Epithelial cell of alveolus of lung (primary cell): Measurements from ENCODE around the gene RETSAT. TPM values are rescaled to one million over a fixed set of nuclear protein-coding genes. Genes with fewer than 3 reads are reported as not detected.

Source experiments
- total RNA-seq: library from RNA; depleted of rRNA; stranded (reverse); fragments of >200 nt; gene quantifications from 2 replicates; pipeline ENCODE4 v1.2.1, GENCODE V29; 2015

Gene RETSAT
- 29.2 and 35.4 TPM in 2 replicates for total RNA-seq

DNA sequence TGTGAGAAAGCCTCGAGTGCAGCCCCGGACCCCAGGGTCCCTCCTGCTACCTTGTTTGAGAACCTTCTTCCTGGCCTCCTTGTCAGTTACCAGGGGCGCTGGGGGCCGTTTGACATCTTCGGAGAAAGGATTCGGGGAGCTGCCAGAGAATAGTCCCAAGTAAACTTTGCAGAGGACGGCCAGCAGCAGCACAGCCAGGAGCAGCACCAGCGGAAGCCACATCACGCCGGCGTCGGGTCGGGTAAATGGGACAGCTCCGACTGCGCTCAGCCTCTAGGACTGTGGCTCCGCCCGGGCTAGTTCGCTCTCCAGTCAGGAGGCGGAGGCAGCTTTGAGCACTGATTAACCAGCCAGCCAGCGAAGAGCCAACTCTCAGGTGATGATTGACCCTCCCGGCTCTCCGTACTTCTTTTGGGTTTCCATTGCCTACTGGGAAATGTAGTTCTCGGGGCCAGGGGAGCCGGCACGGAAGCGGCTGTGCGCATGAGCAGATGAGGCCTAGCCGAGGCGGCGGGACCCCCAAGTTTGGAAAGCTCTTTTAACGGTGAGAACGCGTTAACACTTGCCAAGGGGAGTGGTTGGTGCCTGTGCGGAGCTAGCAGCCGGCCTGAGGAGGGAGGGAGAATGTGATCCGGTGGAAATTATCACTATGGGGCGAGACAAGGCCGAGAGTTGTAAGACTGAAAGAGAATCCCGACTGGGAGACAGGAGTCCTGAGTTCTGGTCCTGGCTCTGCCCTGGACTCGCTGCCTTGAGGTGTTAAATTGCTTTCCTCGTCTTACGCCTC is at the start of gene RETSAT, which contains the start of gene ELMOD3:
Gene RETSAT (minus strand): TSS at position 243 of the 787 bp plus-strand sequence. CDS start 21 bp downstream, at position 222.
Gene ELMOD3 (plus strand): TSS at position 484 of the 787 bp plus-strand sequence. CDS start 2,430 bp downstream, outside the sequence.

GRCh38 chr2:85327822-85328617 is 26.3 kb downstream of the RETSAT start, which contains the start of gene TGOLN2:
TGOLN2 (minus strand) TSS chr2:85327989; CDS start chr2:85327962, 27 bp downstream.

Other genes starting within 250 kb of the RETSAT start
- 0.78 and 1.4 TPM in 2 replicates for gene TCF7L1, start 221.1 kb downstream of the RETSAT start, total RNA-seq
- 74.9 and 117 TPM in 2 replicates for gene TGOLN2, start 26.5 kb downstream of the RETSAT start, total RNA-seq
- 7.1 and 18.2 TPM in 2 replicates for gene ELMOD3, start 241 bp upstream of the RETSAT start, total RNA-seq
- 108 and 196 TPM in 2 replicates for gene CAPG, start 55.8 kb upstream of the RETSAT start, total RNA-seq
- 0.13 TPM in 1 of 2 replicates, not detected in the other for gene SH2D6, start 64.2 kb upstream of the RETSAT start, total RNA-seq
- 46.6 and 56.6 TPM in 2 replicates for gene MAT2A, start 184.6 kb upstream of the RETSAT start, total RNA-seq
- gene GGCX, start 207.0 kb upstream of the RETSAT start, total RNA-seq = 27.1 and 59.7 TPM in 2 replicates
- gene VAMP8, start 223.1 kb upstream of the RETSAT start, total RNA-seq = 3.2 and 13.1 TPM in 2 replicates
- gene VAMP5, start 229.9 kb upstream of the RETSAT start, total RNA-seq = 63.6 and 76.9 TPM in 2 replicates
- gene RNF181, start 241.2 kb upstream of the RETSAT start, total RNA-seq = 212 and 244 TPM in 2 replicates
- 7.9 and 15.1 TPM in 2 replicates for gene TMEM150A, start 248.2 kb upstream of the RETSAT start, total RNA-seq